Activated gamma-delta T cell treated with anti-CD3 and anti-CD28 coated beads, Interleukin-2, amount 50 U/mL, for 16 hours (primary cell): Measurements from ENCODE around the gene TPCN1.

Source experiments
- DNase-seq: peaks from one replicate; pipeline ENCODE4 v3.0.0-alpha.2; 2020; ENCODE audit warnings: low read depth

The TPCN1 gene

DNA sequence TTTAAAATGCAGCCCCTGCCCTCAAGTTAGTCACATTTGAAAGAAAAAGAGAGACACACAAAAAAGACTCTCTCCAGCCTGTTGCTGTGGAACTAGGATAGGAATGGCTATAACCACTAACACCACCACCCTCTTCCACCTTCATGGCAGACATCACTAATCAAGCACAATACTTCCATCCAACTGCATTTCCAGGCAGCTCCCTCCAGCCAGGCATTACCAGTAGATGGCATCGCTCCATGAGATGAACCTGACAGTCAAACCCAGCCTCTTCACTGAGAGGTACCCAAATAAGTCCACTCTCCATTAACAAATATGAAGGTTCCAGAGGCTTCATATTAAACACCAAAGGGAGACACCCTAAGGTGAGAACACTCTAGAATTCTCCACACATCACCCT lies 89.2 kb downstream of the TPCN1 start:
- DNase-seq, result no peak

DNA sequence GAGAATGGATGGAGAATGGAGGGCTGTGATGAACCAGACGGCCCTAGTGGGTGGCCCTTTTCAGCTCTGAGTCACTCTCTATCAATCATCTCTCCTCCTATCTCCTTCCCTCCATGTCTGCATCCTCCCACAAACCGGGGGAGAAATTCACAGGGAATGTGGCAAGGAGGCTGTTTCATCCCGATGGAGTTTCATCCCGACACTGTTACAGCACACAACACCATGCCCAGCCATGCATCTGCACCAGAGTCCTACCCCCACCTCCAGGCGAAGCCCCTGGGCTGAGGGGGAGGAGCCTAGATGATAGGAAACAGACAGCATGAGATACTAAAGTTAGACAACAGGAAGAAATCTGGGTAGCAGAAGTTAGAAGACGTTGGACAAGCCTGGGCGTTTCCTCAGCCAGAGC lies 92.9 kb downstream of the TPCN1 start:
- no peak for DNase-seq

GRCh38 chr12:113315358-113315757 lies 94.1 kb downstream of the TPCN1 start:
- no peak for DNase-seq

DNA sequence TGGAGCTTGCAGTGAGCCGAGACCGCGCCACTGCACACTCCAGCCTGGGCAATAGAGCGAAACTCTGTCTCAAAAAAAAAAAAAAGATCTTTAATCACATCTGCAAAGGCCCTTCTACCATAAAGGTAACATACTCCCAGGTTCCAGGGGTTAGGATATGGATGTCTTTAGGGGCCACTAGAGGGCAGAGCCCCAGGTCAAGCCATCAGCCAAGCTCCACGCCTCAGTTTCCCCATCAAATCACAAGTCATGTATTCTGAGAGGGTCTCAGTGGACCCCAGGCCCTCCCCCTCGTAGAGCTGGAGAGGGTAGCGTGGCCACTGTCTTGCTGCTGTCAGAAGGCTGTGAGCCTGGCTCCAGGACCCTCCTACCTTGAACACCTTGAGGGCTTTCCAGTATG lies 94.9 kb downstream of the TPCN1 start:
- no peak for DNase-seq

- no peak for DNase-seq
Observed at GRCh38 chr12:113317122-113317521, 95.9 kb downstream of the TPCN1 start.

DNA sequence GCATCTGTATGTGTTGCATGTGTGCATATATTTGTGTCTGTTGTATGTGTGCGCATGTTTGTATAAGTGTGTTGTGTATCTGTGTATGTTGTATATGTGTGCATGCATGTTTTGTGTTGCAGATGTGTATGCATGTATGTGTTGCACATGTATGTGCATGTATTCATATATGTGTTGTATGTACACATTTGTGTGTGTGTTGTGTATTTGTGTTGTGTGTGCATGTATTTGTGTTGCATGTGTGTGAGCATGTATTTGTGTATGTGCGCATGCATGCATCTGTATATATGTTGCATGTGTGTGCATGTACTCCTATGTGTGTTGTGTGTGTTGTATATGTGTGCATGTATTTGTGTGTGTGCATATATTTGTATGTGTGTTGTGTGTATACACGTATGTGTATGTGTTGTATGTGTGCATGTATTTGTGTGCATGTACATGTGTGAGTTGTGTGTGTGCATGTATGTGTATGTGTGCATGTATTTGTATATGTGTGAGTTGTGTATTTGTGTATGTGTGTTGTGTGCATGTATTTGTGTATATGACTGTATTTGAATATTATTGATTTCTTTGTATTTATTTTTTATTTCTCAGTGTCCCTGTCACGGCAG lies 96.9 kb downstream of the TPCN1 start:
- DNase-seq, result no peak

DNA sequence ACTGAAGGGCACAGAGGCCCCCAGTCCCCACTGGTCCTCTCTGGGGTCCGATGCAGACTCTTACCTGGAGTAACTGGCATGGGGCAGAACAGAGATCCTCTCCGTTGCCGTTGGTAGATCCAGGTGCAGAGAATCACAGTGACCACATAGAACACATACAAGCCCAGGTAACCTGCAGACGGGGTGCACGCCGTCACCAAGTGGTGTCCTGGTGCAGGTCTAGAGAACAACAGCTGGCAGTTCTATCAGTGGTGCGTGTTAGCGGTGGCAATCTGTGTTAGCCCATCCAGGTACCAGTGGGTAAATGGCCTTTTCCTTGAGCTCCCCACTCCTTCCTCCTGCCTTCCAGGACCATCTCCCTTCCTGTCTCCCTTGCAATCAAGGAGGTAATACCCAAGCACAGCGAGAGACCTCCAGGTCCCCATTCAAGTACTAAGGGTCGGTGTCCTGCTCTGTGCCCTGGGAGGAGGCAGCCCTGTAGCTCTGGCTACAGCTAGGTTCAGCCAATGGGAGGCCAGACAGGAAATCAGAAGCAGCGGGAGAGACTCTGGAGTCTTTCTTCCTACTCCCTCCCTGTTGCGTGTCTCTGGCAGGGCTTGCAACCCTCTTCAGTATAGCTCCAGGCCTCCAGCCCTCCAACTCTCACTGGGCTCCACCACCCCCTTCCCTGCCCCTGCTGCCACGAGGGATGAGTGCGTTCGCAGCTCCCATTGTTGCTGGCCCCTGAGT lies 97.8 kb downstream of the TPCN1 start:
- DNase-seq, result no peak

- DNase-seq, result no peak
Observed at GRCh38 chr12:113320401-113320800, 99.1 kb downstream of the TPCN1 start.

- DNase-seq, result no peak
Observed at GRCh38 chr12:113322343-113322742, 101.1 kb downstream of the TPCN1 start.

- no peak for DNase-seq
Observed at GRCh38 chr12:113325916-113326315, 104.7 kb downstream of the TPCN1 start.

- no peak for DNase-seq
Observed at GRCh38 chr12:113326775-113327395, 105.6 kb downstream of the TPCN1 start.

- DNase-seq, result no peak
Observed at GRCh38 chr12:113328368-113328889, 107.2 kb downstream of the TPCN1 start.

DNA sequence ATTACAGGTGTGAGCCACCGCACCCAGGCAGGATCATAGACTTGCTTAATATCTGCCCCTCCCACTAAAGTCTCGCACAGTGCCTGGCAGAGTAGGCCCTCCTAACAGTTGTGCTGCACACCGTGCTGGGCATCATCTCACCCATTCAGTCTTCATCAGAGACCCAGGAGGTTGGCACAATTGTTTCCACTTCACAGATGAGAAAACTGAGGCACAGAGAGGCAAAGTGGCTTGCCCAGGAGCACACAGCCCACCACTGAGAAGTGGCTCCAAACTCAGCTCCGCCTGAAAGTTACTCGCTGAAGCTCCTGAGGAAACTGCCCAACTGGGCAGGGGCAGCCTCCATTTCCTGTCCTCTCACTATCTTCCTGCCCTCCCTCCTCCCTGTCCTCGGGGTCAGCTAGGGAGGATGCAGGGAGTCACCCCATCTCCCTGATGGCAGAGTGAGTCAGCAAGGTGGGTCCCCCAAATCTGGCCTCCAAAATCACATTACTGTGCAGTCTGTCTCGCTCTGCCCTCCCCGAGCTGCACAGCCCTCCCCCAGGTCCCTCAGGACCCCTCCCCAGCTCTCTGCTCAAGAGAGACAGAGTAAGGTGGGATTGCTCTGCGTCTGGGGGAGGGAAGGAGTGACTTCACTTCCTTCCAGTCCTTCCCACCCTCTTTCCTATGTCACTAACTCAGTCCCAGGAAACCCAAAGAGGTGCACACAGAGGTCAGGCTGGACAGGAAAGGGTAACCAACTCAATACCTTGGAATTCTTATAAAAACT lies 107.9 kb downstream of the TPCN1 start:
- DNase-seq, result no peak

- no peak for DNase-seq
Observed at GRCh38 chr12:113329791-113330417, 108.6 kb downstream of the TPCN1 start.

- DNase-seq, result no peak
Observed at GRCh38 chr12:113330505-113330904, 109.2 kb downstream of the TPCN1 start.

GRCh38 chr12:113332688-113333417 lies 111.6 kb downstream of the TPCN1 start:
- no peak for DNase-seq

DNA sequence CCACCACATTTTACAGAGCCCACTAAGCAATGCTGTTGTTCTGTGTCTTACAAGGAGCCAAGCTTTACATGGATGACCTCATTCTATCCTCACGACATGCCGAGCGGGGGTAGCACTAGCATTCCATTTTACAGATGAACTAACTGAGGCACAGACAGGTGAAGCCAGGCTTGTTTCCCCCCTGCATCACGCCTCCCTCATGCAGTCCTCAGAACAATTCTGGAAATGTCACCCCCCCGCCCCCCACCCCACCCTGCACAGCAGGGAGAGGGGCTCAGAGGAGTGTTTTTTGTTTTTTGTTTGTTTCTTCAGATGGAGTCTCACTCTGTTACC lies 112.1 kb downstream of the TPCN1 start:
- DNase-seq, result no peak

- DNase-seq, result no peak
Observed at GRCh38 chr12:113333877-113334785, 112.9 kb downstream of the TPCN1 start.

- peak; percentile 80 for DNase-seq
Observed at GRCh38 chr12:113334786-113335539, 113.7 kb downstream of the TPCN1 start, which contains the start of gene SLC8B1. TSS of gene SLC8B1 (minus strand) at chr12:113335109. CDS start at chr12:113332878, 2,231 bp downstream.
